ENCODE results near the gene LNPEP.

LNPEP gene

GRCh38 chr5:96995419-96995818 is 59.5 kb downstream of the LNPEP start:
- no peak for DNase-seq (ENCODE audit: low read depth in 4 of 4, low spot score in 1 of 4)

GRCh38 chr5:96997265-96997859 is 61.5 kb downstream of the LNPEP start:
- no peak for DNase-seq (ENCODE audit: low read depth in 4 of 4, low spot score in 1 of 4)

GRCh38 chr5:96999856-97000255 is 64.0 kb downstream of the LNPEP start:
- DNase-seq (ENCODE audit: low read depth in 4 of 4, low spot score in 1 of 4): no peak

GRCh38 chr5:97000391-97000790 is 64.5 kb downstream of the LNPEP start:
- DNase-seq (ENCODE audit: low read depth in 4 of 4, low spot score in 1 of 4): no peak

- DNase-seq (ENCODE audit: low read depth in 4 of 4, low spot score in 1 of 4): no peak
Measured at GRCh38 chr5:97002983-97003382, 67.1 kb downstream of the LNPEP start.

GRCh38 chr5:97004423-97005060 is 68.7 kb downstream of the LNPEP start:
- DNase-seq (ENCODE audit: low read depth in 4 of 4, low spot score in 1 of 4): no peak

- DNase-seq (ENCODE audit: low read depth in 4 of 4, low spot score in 1 of 4): no peak
Measured at GRCh38 chr5:97006454-97007060, 70.7 kb downstream of the LNPEP start.

- no peak for DNase-seq (ENCODE audit: low read depth in 4 of 4, low spot score in 1 of 4)
Measured at GRCh38 chr5:97009212-97009898, 73.5 kb downstream of the LNPEP start.

GRCh38 chr5:97009921-97010320 is 74.0 kb downstream of the LNPEP start:
- no peak for DNase-seq (ENCODE audit: low read depth in 4 of 4, low spot score in 1 of 4)

- DNase-seq (ENCODE audit: low read depth in 4 of 4, low spot score in 1 of 4): no peak
Measured at GRCh38 chr5:97010606-97011005, 74.7 kb downstream of the LNPEP start.

- no peak for DNase-seq (ENCODE audit: low read depth in 4 of 4, low spot score in 1 of 4)
Measured at GRCh38 chr5:97011567-97011966, 75.7 kb downstream of the LNPEP start.

- no peak for DNase-seq (ENCODE audit: low read depth in 4 of 4, low spot score in 1 of 4)
Measured at GRCh38 chr5:97019435-97020117, 83.7 kb downstream of the LNPEP start.

GRCh38 chr5:97021416-97021815 is 85.5 kb downstream of the LNPEP start:
- no peak for DNase-seq (ENCODE audit: low read depth in 4 of 4, low spot score in 1 of 4)

- no peak for DNase-seq (ENCODE audit: low read depth in 4 of 4, low spot score in 1 of 4)
Measured at GRCh38 chr5:97022898-97023297, 87.0 kb downstream of the LNPEP start.

GRCh38 chr5:97026721-97027120 is 90.8 kb downstream of the LNPEP start:
- DNase-seq (ENCODE audit: low read depth in 4 of 4, low spot score in 1 of 4): no peak

GRCh38 chr5:97037819-97038218 is 101.9 kb downstream of the LNPEP start:
- no peak for DNase-seq (ENCODE audit: low read depth in 4 of 4, low spot score in 1 of 4)

GRCh38 chr5:97041239-97041638 is 105.4 kb downstream of the LNPEP start:
- DNase-seq (ENCODE audit: low read depth in 4 of 4, low spot score in 1 of 4): no peak

GRCh38 chr5:97042996-97043395 is 107.1 kb downstream of the LNPEP start:
- DNase-seq (ENCODE audit: low read depth in 4 of 4, low spot score in 1 of 4): no peak

- no peak for DNase-seq (ENCODE audit: low read depth in 4 of 4, low spot score in 1 of 4)
Measured at GRCh38 chr5:97043511-97043910, 107.6 kb downstream of the LNPEP start.

GRCh38 chr5:97044052-97044451 is 108.2 kb downstream of the LNPEP start:
- no peak for DNase-seq (ENCODE audit: low read depth in 4 of 4, low spot score in 1 of 4)

- no peak for DNase-seq (ENCODE audit: low read depth in 4 of 4, low spot score in 1 of 4)
Measured at GRCh38 chr5:97046270-97046982, 110.5 kb downstream of the LNPEP start.

Measured in stimulated activated CD4-positive, alpha-beta T cell treated with anti-CD3 and anti-CD28 coated beads, Interleukin-1b, Interleukin-23, amount 100 ng/mL, for 24 hours (primary cell).